RPMI8226 (cell line): ENCODE data around the gene DLGAP5.

Experiments used
- DNase-seq: peaks from one replicate; pipeline ENCODE4 v3.0.0-alpha.2; 2015

DLGAP5 gene, protein sequence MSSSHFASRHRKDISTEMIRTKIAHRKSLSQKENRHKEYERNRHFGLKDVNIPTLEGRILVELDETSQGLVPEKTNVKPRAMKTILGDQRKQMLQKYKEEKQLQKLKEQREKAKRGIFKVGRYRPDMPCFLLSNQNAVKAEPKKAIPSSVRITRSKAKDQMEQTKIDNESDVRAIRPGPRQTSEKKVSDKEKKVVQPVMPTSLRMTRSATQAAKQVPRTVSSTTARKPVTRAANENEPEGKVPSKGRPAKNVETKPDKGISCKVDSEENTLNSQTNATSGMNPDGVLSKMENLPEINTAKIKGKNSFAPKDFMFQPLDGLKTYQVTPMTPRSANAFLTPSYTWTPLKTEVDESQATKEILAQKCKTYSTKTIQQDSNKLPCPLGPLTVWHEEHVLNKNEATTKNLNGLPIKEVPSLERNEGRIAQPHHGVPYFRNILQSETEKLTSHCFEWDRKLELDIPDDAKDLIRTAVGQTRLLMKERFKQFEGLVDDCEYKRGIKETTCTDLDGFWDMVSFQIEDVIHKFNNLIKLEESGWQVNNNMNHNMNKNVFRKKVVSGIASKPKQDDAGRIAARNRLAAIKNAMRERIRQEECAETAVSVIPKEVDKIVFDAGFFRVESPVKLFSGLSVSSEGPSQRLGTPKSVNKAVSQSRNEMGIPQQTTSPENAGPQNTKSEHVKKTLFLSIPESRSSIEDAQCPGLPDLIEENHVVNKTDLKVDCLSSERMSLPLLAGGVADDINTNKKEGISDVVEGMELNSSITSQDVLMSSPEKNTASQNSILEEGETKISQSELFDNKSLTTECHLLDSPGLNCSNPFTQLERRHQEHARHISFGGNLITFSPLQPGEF

DNA sequence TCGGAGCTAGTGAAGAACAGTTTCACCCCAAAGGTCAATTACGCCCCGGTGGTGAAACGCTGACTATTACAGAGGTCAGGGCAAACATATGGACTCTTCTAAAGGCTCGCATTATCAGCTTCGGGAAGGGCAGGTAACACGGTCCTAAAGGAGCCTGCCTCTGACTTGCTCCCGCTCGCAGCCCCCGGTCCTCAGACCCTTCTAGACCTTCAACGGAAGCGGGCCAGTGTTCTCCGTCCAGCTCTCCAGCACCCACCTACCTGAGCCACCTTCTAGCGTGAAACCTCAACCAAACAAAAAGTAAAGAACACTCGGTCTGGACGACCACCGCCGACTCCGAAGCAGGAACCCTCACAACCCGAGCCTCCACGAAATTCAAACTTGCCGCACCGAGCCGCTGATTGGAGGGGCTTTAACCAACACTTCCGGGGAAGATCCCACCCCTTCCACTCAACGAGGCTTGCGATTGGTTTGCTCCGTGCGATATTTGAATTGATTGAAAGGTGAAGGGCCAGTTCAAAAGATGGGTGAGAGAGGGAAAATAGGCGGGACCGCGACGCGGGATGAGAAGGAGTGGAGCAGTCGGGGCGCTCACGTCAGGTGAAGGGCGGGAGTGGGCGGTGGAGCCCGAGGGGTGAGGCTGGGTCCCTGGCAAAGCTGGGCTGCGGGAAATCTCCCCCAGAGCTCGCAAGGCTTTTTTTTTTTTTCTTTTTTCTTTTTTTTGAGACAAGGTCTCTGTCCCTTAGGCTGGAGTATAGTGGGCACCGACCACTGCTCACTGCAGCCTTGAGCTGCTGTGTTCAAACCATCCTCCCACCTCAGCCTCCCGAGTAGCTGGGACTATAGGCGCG lies at the start of gene DLGAP5:
Gene DLGAP5 (minus strand): TSS at position 383 of the 851 bp plus-strand sequence. CDS start 2,406 bp downstream, outside the sequence.
- peak; percentile 93 for DNase-seq

DNA sequence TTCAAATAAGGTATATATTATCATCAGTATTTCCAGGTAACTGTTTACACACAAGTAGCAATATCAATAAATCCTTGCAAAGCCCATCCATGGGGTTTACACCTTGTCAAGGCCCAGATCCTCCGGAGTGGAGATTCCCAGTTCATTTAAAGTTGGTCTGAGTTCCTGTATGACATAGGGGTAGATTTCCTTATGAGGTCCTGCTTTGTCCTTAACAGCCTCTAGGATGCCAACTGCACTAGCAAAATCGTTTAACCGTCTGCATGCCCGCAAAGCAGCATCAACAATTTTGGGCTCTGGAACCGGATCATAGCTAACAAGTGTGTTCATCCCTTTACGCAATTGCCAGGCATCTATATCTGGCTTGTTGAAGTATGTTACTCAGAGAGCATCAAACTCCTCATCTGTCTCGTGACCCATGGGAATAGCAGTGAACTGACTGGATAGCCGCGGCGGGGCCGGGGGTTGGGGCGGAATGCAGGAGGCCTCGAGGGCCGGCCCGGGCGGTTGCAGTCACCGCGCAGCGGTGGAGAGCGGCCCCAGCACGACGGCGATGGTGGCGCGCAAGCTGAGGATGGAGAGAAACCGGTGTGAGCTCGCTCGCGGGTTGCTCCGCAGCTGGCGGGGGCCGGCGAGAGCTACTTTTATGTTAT lies 49.3 kb upstream of the DLGAP5 start:
- no peak for DNase-seq

DNA sequence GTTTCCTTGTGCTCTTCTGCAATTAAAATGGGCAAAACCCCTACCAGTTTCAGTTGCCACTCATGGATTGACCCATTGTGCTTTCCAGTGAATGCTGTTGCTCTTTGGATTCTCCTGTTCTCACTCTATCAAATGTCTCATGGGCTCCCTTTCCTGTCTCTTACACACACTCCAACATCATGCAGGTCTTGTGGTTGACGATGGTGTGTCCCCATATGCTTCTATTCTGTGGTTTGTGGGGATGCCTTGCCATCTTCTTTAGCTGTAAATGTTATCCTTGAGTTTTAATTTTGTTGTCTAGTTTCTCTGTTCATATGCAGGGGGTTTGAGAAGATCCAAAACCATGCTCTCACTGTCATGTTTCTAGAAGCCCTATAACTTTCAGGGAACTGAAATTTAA lies 47.9 kb upstream of the DLGAP5 start:
- no peak for DNase-seq

DNA sequence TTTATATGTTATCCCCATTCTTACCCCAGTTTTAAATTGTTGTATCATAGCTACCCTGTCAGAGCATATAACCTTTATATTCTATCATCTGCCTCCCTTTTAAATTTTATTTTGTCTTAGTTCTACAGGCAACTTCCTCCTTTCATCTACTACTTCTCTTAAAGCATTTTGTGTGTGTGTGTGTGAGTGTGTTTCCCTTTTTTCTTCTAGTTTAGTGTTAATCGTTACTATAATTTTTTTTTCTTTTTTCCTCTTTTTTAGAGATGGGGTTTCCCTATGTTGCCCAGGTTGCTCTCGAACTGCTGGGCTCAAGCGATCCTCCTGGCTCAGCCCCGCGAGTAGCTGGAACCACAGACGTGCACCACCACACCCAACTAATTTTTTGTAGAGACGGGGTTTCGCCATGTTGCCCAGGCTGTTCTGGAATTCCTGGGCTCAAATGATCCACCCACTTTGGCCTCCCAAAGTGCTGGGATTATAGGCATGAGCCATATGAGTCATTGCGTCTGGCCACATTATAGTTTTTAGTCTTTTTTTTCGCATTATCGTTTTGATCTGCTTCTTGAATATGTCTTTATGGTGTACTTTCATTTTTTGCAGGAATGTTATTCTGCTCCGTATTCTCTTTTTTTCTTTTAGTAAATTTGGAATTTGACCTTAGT lies 46.8 kb upstream of the DLGAP5 start:
- DNase-seq = no peak

DNA sequence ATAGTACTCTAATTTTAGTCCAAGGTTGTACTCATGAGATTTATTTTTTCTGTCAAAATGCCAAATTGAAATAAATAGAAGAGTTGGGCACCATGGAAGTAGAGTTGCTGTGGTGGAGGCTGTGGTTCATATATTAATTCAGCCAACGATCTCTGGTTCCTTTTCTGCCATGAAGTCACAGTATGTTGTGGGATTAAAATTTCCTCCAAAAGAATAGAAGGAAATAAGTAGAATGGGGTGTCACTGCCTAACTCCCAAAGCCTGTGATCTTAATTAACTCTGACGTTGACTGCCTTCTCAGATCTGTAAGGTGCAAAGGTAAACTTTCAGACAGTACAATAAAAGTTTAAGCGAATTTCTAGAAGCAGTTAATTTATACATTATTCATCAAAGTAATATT lies 42.2 kb upstream of the DLGAP5 start:
- DNase-seq = no peak

DNA sequence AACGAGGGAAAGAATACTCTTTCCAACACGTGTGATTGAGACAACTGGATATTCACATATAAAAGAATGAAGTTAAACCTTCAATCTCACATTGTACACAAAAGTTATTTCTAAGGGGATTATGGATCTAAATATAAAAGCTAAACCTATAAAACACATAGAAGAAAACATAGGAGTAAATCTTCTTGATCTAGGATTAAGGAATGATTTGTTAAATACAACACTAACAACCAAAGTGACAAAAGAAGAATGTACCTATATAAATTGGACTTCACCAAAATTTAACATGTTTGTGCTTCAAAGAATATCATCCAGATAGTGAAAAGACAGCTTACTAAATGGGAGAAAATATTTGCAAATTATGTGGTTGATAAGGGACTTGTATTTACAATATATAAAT lies 36.9 kb upstream of the DLGAP5 start:
- DNase-seq = no peak

DNA sequence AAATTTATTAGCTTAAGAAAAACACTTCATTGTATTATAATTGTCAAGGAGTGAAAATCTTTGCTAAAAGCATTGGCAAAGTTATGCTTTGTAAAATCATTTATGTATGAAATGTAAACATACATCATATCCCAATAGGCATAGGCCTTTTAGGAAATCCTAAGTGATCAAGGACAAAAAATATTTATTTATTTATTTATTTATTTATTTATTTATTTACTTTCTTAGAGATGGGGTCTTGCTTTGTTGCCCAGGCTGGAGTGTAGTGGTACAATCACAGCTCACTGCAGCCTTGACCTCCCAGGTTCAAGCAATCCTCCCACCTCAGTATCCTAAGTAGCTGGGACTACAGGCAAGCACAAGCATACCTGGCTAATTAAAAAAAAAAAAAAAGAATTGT lies 32.0 kb upstream of the DLGAP5 start:
- no peak for DNase-seq

DNA sequence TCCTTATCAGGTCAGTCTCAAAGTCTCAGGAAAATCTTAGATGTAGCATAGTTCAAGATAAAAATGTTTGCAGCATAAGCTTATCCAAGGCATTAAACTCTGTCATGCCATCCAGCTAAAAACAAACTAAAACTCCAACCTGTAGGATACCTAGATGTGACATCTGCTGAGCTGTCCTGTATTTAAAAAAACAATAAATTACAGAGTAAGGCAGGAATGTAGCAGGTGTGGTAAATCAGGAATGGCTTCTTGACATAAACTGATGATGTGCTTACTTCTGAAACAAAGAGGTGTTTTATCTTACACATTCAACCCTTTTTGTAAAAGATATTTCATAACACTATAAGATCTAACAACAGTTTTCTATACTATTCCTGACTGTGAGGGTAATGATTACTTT lies 30.6 kb upstream of the DLGAP5 start:
- no peak for DNase-seq

DNA sequence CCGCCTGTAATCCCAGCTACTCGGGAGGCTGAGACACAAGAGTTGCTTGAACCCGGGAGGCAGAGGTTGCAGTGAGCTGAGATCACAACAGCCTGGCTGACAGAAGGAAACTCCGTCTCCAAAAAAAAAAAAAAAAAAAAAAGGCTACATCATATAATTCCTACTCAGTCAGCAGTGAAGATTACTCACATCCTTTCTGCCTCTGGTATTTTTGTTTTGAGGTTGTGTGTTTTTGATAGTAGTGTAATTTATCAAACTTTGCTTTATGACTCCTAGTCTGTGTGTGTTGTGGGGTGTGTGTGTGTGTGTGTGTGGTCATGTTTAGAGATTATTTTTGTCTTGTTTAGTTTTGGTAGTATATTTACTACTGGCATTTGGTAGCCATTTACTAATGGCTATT lies 29.8 kb upstream of the DLGAP5 start:
- DNase-seq = no peak

DNA sequence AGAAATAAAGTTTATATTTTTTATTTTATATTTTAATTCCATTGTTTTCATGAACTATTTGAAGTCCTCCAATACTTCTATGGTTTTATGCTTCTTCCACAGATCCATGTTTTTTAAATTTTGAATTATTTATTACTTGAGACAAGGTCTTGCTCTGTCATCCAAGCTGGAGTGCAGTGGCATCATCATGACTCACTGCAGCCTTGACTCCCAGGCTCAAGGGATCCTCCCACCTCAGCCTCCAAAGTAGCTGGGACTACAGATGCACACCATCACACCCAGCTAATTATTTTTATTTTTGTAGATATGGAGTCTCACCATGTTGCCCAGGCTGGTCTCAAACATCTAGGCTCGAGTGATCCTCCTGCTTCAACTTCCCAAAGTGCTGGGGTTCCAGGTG lies 28.8 kb upstream of the DLGAP5 start:
- no peak for DNase-seq

DNA sequence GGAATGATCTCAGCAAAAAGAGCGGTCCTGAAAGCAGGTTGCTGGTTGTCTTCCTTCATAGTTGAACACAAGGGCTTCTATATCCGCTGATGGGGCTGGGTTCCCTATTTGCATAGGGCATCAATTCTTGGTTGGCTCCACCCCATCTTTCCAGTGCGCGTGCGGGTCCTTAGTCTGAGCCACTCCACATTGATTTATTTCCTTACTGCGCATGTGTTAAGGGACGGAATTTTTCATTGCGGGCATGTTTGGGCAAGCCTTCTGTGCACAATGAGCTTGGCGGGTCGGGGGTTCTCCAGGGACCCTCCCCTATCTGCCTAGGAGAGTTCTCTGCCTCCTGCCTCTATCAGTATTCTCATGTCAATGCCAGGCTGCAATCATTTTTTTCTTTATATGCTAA lies 21.2 kb upstream of the DLGAP5 start:
- DNase-seq = no peak

DNA sequence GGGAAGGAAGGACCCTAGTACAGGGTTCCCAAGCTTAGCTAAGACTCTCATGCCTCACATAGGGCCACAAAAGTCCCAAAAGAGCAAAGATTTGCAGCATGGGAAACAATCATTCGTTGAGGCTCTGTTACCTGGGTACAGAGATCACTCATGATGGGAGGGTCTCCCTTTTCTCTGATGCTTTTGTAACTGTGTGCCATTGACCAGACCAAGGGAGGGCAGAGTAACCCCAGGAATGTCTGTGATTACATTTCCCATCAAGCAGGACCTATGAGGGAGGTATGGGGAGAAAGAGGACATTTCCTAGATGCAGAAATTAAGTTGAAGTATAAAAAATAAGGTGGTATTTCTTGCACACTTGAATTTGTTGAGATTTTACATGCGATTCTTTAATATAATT lies 16.4 kb upstream of the DLGAP5 start:
- no peak for DNase-seq

DNA sequence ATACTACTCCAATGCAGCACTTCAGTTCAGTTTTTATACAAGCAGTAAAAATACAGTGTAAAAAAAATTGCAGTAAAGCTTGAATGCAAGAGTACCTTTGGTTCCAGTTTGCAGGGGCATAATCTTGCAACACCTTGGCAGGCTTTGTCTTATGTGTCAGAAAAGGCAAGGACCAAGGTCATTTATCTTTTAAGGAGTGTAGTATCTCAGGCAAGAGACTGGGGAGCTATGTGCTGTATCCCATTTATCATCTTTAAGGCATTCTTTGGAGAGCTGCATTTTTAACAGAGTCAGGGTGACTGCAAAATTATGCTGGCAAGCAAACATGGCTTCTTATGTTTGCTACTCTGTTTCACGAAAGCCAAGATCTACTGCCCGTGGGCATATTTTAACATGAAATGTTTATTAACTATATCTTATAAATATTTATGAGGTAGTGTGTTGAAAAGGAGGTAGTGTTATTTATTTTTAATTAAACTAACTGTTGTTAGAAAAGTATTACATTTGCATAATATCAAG lies 14.8 kb upstream of the DLGAP5 start:
- DNase-seq = no peak

DNA sequence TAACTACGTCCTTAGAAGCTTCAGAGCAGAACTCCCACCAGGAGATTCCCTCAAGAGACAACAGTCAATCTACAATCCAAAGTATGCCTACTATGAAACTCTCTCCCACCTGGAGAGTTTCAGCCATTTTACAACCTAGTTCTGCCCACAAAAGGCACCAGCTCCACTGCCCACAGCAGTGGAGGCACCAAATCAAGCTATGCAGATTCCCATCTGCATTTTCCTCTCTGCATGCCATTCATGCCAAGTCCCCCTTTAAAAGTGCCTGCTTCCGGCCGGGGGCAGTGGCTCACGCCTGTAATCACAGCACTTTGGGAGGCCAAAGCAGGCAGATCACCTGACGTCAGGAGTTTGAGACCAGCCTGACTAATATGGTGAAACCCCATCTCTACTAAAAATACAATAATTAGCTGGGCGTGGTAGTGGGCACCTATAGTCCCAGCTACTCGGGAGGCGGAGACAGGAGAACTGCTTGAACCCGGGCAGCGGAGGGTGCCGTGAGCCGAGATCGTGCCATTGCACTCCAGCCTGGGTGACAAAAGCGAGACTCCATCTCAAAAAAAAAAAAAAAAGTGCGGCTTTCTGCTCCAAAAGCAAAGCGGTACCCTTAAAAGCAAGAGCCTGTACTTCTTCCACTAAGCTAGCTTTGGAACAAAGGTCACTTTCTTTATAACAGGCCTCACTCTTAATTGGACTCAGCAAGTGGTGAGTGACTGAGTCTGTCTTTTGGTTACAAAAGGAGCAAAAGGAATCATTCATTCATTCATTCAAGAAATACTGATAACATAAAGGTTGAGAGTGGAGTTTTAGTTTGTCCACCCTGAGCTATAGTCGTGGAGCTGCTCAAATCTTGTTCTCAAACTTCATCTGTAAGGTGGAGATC lies 10.1 kb upstream of the DLGAP5 start:
- no peak for DNase-seq

DNA sequence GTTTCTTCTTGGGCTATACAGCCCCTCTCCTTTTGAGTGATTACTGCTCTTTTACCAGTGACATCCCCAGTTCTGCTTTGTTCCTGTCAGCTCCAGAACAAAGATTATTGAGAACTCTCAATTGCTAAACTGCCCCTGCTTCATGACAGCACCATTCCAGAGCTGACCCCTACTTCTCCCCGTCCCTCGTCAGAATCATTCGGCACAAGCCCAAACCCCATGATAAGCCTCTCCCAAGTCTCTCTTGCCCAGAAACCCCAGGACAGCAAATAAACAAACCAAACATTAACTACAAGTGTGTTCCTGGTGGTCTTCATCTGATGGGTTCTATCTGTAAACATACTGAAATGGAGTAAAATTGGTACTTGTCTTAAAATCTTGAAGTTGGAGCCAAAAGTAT lies 9.3 kb upstream of the DLGAP5 start:
- no peak for DNase-seq

DNA sequence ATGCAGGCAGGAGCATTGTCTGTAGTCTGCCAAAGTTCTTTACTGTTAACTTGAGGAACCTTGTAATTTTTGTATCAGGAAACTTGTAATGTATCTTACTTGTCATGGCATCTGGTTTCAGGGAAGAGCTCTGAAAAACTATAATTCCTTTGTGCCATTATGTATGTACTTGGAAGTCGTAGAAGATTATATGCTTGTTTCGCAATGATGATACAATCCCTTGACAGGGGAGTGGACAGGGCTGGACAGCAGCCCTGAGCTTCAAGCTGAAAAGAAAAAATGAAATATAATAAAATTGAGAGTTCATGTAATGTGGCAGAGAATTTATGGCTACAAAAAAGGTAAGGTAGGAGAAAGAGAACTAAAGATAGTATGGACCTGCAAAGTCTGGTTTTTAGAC lies 7.4 kb upstream of the DLGAP5 start:
- DNase-seq = no peak

DNA sequence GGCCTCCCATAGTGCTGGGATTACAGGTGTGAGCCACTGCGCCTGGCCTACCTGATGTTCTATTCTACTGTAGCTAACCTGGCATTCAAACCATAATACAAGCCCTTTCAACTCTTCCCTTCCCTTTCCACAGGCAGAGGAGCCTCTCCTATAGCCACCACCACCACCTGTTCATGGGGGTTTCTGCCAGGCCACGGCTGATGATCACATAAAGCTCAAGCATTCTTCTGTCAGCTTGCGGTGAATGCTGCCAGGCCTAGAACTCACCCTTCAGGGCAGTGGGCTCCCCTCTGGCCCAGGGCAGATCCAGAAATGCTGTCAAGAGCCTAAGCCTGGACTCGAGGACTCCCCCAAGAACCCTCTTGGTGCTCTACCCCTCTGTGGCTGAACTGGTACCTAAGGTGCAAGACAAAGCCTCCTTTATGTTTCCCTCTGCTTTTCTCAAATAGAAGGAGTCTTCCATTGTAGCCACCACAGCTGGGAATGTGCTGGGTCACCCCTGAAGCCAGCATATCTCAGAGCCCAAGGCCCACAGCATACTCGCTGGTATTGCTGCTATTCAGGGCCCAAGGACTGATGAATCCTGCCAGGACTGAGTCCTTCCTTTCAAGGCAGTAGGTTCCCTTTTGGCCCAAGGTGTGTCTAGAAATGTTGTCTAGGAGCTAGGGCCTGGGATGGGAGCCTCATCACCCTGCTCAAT lies 3.4 kb upstream of the DLGAP5 start:
- no peak for DNase-seq

DNA sequence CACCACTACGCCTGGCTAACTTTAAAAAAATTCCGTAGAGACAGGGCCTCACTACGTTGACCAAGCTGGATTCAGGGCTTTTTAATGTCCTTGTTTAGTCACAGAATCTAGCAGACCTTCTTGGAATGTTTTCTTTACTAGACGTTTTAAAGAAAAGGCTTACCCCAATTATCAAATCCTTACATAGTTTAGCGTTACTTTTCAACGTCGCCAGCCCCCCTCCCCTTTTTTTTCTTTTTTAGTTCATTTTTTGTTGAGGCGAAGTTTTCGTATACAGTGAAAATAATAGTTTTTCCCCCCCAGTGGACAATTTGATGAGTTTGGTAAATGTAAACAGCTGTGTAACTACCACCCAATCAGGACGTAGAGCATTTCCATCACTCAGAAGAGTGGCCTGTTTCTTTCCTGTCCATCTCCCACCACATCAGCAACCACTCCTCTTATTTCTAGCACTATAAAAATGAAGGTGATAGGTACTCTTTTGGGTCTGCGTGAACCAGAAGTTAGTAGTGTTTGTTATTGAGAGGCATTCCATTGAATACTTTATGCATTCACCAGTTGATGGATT lies 753 bp upstream of the DLGAP5 start:
- no peak for DNase-seq

DNA sequence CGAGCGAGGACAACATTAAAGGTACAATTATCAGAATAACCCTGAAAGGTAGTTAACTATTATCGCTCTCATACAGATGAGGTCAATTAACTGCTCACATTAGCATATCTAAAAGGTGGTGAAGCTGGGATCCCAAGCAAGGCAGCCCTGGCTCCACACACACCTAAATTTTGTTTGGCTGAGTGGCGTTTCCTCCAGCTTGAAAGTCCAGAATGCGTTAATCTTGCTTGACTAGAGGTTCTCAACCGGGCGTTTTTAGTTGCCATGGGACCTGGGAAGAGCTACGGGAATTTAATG lies 531 bp downstream of the DLGAP5 start:
- no peak for DNase-seq

DNA sequence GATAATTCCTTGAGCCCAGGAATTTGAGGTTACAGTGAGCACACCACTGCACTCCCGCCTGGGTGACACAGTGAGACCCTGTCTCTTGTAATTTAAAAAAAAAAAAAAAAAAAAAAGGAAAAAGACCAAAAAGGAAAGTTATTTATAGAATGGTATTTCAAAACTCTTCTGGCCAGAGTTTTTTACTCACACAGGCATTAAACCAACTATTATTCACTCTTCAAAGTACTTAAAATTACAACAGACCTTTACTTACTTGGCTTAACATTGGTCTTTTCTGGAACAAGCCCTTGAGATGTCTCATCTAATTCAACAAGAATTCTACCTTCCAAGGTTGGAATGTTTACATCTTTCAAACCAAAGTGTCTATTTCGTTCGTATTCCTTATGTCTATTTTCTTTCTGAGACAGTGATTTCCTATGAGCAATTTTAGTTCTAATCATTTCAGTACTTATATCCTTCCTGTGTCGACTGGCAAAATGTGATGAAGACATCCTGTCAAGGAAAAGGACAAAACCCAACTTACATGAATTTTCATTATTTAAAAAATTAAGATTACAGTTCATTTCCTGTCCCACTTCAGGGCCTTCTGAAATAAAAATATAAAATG lies 2.6 kb downstream of the DLGAP5 start:
- DNase-seq = no peak
